Lung (tissue), 12 donors: Measurements from ENCODE around the gene GALNT2. TPM values are rescaled to one million over a fixed set of nuclear protein-coding genes. Genes with fewer than 3 reads are reported as not detected.

Experiments used
- ATAC-seq: fragments of 200-7000 bp; cut with Tn5 transposase; one replicate; pipeline ENCODE4 v1.9.1; 2020; ENCODE audit warnings: moderate number of reproducible peaks; ENCODE audit not compliant: insufficient read depth, low FRiP score
- DNase-seq, 3 donors: peaks; one replicate each; pipeline ENCODE4 v3.0.0-alpha.2; 2013 to 2017
- H3K27ac ChIP-seq, 2 donors: one replicate each; pipeline ENCODE4 v1.5.1; 2013; ENCODE audit warnings: mild to moderate bottlenecking in 2 of 2, moderate library complexity in 2 of 2, control low read depth in 1 of 2, inconsistent platforms in 1 of 2, low read depth in 1 of 2, low read length in 1 of 2
- H3K27me3 ChIP-seq, 3 donors: one replicate each; pipeline ENCODE4 v1.5.1; 2013; ENCODE audit warnings: low read length in 2 of 3; ENCODE audit not compliant: control insufficient read depth in 3 of 3, insufficient read depth in 3 of 3
- H3K36me3 ChIP-seq, 4 donors: one replicate each; pipeline ENCODE4 v1.5.1; 2013; ENCODE audit warnings: low read length in 4 of 4, mild to moderate bottlenecking in 1 of 4, moderate library complexity in 1 of 4; ENCODE audit not compliant: control insufficient read depth in 4 of 4, insufficient read depth in 4 of 4
- H3K4me1 ChIP-seq, 5 donors: one replicate each; pipeline ENCODE4 v1.5.1; 2013; ENCODE audit warnings: low read length in 5 of 5, mild to moderate bottlenecking in 2 of 5, moderate library complexity in 1 of 5; ENCODE audit not compliant: control insufficient read depth in 5 of 5, insufficient read depth in 5 of 5
- H3K4me3 ChIP-seq: one replicate; pipeline ENCODE4 v1.5.1; 2013; ENCODE audit warnings: mild to moderate bottlenecking, control low read depth, moderate library complexity
- H3K9ac ChIP-seq, 2 donors: one replicate each; pipeline ENCODE4 v1.5.1; 2013; ENCODE audit warnings: low read length in 2 of 2, control low read depth in 1 of 2; ENCODE audit not compliant: insufficient read depth in 1 of 2
- H3K9me3 ChIP-seq, 4 donors: one replicate each; pipeline ENCODE4 v1.5.1; 2013; ENCODE audit warnings: low read length in 3 of 4, mild to moderate bottlenecking in 1 of 4, moderate library complexity in 1 of 4; ENCODE audit not compliant: control insufficient read depth in 4 of 4, insufficient read depth in 3 of 4
- WGBS, 2 donors: extraction: QIAGEN DNeasy Blood & Tissue Kit; methylation state at CpG; one replicate each; pipeline ENCODE4 v1.1.7; 2013; 5-methylcytosine and 5-hydroxymethylcytosine counted together
- polyA plus RNA-seq, 2 donors: library from polyadenylated mRNA; stranded (reverse); fragments of 200-250 nt; gene quantifications; one replicate each; pipeline ENCODE4 v1.2.1, GENCODE V29; 2013
- total RNA-seq, 2 donors: library from RNA; depleted of rRNA in 1 of 2; stranded (reverse); fragments of >200 nt in 1 of 2; gene quantifications; one replicate each; pipeline ENCODE4 v1.2.1, GENCODE V29; 2014 to 2021
- TF ChIP-seq, protein P1 (sequence below): IDR thresholded peaks from 2 replicates; pipeline ENCODE4 v1.5.1; 2012; ENCODE audit warnings: mild to moderate bottlenecking; ENCODE audit errors: control extremely low read depth, extremely low read depth
- donor health status: control.
- donor health status: control.
- donor health status: Bipolar disorder and iron deficiency.
- donor health status: healthy.
- donor health status: DM: yes; HTN: yes; CAD: no.

The GALNT2 gene
- total and polyA plus RNA-seq, 4 donors, result 23.1 to 101 (median 58.9) TPM

DNA sequence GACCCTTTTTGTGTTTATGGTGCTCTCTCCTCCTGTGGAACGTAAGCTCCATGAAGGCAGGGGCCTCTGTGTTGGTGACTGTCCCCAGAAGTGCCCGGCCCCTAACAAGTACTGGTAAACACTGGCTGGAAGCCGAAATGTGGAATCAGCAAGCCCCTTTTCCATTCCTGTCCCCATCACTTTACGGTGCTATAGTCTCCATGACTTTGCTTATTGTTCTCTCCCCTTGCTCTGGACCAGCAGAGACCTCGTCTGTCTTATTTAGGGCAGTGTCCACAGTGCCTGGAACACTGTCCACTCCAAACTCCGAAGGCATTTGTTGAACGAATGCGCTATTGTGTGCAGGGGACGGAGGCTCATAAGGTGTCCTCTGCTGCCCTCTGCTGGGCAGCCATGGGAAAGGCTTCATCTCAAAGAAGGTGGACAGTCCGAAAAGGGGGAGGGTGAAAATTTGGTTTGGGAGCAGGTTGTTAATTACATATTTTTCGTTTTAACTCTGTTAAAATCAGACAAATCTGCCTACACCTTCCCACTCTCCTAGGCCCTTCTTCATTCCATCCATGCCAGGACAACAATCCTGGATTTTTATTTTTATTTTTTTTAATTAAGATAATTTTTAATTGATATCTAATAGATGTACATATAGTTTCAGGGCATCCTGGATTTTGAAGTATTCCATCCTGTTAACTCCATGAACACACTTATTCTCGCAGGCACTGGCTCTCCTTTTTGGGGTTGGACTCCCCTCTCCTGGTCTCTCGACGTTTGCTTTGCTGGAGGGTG, 243.5 kb downstream of the GALNT2 start:
- H3K4me3 ChIP-seq, result no peak overlapping the region
- H3K36me3 ChIP-seq, result no peaks in the 10 kb centered on the region
- no peak overlapping the region for H3K9ac ChIP-seq
- WGBS, 2 donors, result 34 to 35% methylated on average over 14 of the region's 14 CpGs
- TF ChIP-seq, protein P1, sequence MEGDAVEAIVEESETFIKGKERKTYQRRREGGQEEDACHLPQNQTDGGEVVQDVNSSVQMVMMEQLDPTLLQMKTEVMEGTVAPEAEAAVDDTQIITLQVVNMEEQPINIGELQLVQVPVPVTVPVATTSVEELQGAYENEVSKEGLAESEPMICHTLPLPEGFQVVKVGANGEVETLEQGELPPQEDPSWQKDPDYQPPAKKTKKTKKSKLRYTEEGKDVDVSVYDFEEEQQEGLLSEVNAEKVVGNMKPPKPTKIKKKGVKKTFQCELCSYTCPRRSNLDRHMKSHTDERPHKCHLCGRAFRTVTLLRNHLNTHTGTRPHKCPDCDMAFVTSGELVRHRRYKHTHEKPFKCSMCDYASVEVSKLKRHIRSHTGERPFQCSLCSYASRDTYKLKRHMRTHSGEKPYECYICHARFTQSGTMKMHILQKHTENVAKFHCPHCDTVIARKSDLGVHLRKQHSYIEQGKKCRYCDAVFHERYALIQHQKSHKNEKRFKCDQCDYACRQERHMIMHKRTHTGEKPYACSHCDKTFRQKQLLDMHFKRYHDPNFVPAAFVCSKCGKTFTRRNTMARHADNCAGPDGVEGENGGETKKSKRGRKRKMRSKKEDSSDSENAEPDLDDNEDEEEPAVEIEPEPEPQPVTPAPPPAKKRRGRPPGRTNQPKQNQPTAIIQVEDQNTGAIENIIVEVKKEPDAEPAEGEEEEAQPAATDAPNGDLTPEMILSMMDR, result peak; percentile 94
- DNase-seq (peak; percentile 78 to 86 (median 81)), ATAC-seq (peak; percentile 84)
- H3K27me3 ChIP-seq, result peaks cover 0 to 2% (median 0%) of the 10 kb centered on the region in 3 donors
- H3K9me3 ChIP-seq, result no peaks in the 10 kb centered on the region
- no peak overlapping the region for H3K27ac ChIP-seq
- peaks cover 0 to 5% (median 0%) of the 10 kb centered on the region in 5 donors for H3K4me1 ChIP-seq

DNA sequence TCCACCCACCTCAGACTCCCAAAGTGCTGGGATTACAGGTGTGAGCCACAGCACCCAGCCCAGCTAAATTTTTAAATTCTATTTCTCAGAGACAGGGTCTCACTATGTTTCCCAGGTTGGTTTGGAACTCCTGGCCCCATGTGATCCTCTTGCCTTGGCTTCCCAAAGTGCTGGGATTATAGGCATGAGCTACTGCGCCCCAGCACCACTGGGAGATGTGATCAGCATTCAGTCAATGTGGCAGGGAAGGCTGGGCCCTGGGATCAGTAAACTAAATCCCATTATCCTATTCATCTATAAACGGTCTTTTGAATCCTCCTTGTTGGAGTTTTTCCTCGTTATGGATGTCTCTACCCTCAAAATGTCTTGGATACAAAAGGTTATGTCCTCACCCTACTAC, 245.6 kb downstream of the GALNT2 start:
- Histone ChIP-seq H3K9ac (no peak overlapping the region), H3K4me1 (peaks cover 0 to 4% (median 0%) of the 10 kb centered on the region in 5 donors), H3K36me3 (no peaks in the 10 kb centered on the region), H3K4me3 (no peak overlapping the region), H3K27ac (no peak overlapping the region), H3K27me3 (peaks cover 0 to 2% (median 0%) of the 10 kb centered on the region in 3 donors), H3K9me3 (no peaks in the 10 kb centered on the region)
- TF ChIP-seq, protein P1, result no peak
- 68 to 83% methylated on average over 3 of the region's 3 CpGs for WGBS, 2 donors
- DNase-seq, result no peak
- ATAC-seq, result no peak

DNA sequence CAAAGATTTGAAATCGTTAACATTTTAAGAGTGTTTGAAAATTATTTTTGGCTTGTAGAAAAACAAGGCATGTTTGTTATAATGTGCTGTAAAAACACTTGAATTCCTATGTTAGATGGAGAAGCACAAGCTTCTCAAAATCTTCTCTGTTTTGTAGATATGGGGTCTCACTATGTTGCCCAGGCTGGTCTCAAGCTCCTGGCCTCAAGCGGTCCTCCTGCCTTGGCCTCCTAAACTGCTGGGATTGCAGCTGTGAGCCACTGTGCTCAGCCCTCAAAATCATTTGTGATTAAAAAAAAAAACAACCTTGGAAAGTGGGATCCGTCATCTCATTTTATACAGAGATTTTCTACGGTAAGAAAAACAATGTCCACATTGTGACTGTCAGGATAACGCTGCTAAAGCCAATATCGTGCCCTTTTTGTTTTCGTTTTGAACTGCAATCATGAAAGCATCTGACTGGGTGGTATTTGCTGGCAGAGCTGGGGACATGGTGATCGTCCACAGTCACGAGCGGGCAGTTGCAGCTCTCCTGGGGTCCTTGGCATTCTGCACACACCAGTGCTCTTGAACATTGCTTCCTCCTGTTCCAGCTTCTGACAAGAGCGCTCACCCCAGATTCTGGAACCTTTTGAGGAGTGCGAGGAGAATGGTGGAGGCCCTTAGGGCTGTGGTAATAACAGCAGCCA, 246.6 kb downstream of the GALNT2 start:
- H3K4me1 ChIP-seq, result peaks cover 0 to 5% (median 0%) of the 10 kb centered on the region in 5 donors
- DNase-seq, result no peak
- H3K36me3 ChIP-seq, result no peaks in the 10 kb centered on the region
- no peaks in the 10 kb centered on the region for H3K9me3 ChIP-seq
- no peak overlapping the region for H3K9ac ChIP-seq
- H3K4me3 ChIP-seq, result no peak overlapping the region
- H3K27me3 ChIP-seq, result peaks cover 0 to 2% (median 0%) of the 10 kb centered on the region in 3 donors
- TF ChIP-seq, protein P1, result no peak
- ATAC-seq, result no peak
- H3K27ac ChIP-seq, result no peak overlapping the region
- WGBS, 2 donors, result 78 to 83% methylated on average over 12 of the region's 12 CpGs
